Measurements from ENCODE around the gene RBM26.
"Not testable (repeated sequence)": the region's sequence is repeated elsewhere in the genome, so short reads cannot be mapped to it uniquely, and the experiment has no call there.

Gene RBM26

GRCh38 chr13:79289571-79289970, 116.5 kb downstream of the RBM26 start:
- no peak overlapping the region for H3K4me2 ChIP-seq
- no peak overlapping the region for H3K27ac ChIP-seq
- H3K27me3 ChIP-seq = no peaks in the 10 kb centered on the region
- no peaks in the 10 kb centered on the region for H3K4me1 ChIP-seq
- no peak overlapping the region for H3K9ac ChIP-seq
- H4K20me1 ChIP-seq = no peaks in the 10 kb centered on the region
- no peak for TF ChIP-seq Cebpa-rat (IDR thresholded peaks at IDR 0.05)
- H3K9me3 ChIP-seq = no peaks in the 10 kb centered on the region
- H3K36me3 ChIP-seq = no peaks in the 10 kb centered on the region
- H3K4me3 ChIP-seq = no peak overlapping the region

- Histone ChIP-seq H3K4me1 (no peaks in the 10 kb centered on the region), H3K9ac (no peak overlapping the region), H3K4me3 (no peak overlapping the region), H4K20me1 (no peaks in the 10 kb centered on the region), H3K27me3 (no peaks in the 10 kb centered on the region), H3K4me2 (no peak overlapping the region), H3K36me3 (no peaks in the 10 kb centered on the region), H3K9me3 (no peaks in the 10 kb centered on the region), H3K27ac (no peak overlapping the region)
- TF ChIP-seq Cebpa-rat (IDR thresholded peaks at IDR 0.05) = no peak
These were observed 117.9 kb downstream of the RBM26 start for GRCh38 chr13:79287939-79288795.

- no peak overlapping the region for H3K4me2 ChIP-seq
- no peaks in the 10 kb centered on the region for H3K4me1 ChIP-seq
- no peak for TF ChIP-seq Cebpa-rat (IDR thresholded peaks at IDR 0.05)
- no peaks in the 10 kb centered on the region for H3K9me3 ChIP-seq
- H3K4me3 ChIP-seq = no peak overlapping the region
- no peak overlapping the region for H3K27ac ChIP-seq
- no peak overlapping the region for H3K9ac ChIP-seq
- H3K36me3 ChIP-seq = no peaks in the 10 kb centered on the region
- H4K20me1 ChIP-seq = no peaks in the 10 kb centered on the region
- H3K27me3 ChIP-seq = no peaks in the 10 kb centered on the region
These were observed 120.9 kb downstream of the RBM26 start for GRCh38 chr13:79285159-79285558.

GRCh38 chr13:79283742-79284141, 122.3 kb downstream of the RBM26 start:
- H3K4me1 ChIP-seq = no peaks in the 10 kb centered on the region

GRCh38 chr13:79282976-79283375, 123.1 kb downstream of the RBM26 start:
- Histone ChIP-seq H3K27ac (no peak overlapping the region), H3K36me3 (no peaks in the 10 kb centered on the region), H3K4me2 (no peak overlapping the region), H3K4me3 (no peak overlapping the region), H3K4me1 (no peaks in the 10 kb centered on the region), H4K20me1 (no peaks in the 10 kb centered on the region), H3K9ac (no peak overlapping the region), H3K9me3 (no peaks in the 10 kb centered on the region), H3K27me3 (no peaks in the 10 kb centered on the region)
- no peak for TF ChIP-seq Cebpa-rat (IDR thresholded peaks at IDR 0.05)

More at GRCh38 chr13:79283742-79284141, 122.3 kb downstream of the RBM26 start:
- Histone ChIP-seq H3K4me2 (no peak overlapping the region), H4K20me1 (no peaks in the 10 kb centered on the region), H3K4me3 (no peak overlapping the region), H3K27ac (no peak overlapping the region), H3K36me3 (no peaks in the 10 kb centered on the region), H3K27me3 (no peaks in the 10 kb centered on the region), H3K9me3 (no peaks in the 10 kb centered on the region), H3K9ac (no peak overlapping the region)
- TF ChIP-seq Cebpa-rat (IDR thresholded peaks at IDR 0.05) = no peak

- H3K4me2 ChIP-seq = no peak overlapping the region
- no peak for TF ChIP-seq Cebpa-rat (IDR thresholded peaks at IDR 0.05)
These were observed 123.5 kb downstream of the RBM26 start for GRCh38 chr13:79282508-79282907.

GRCh38 chr13:79281339-79281747, 124.7 kb downstream of the RBM26 start:
- Histone ChIP-seq H3K4me3 (no peak overlapping the region), H3K9me3 (no peaks in the 10 kb centered on the region), H4K20me1 (no peaks in the 10 kb centered on the region), H3K27ac (no peak overlapping the region), H3K27me3 (no peaks in the 10 kb centered on the region), H3K9ac (no peak overlapping the region), H3K4me2 (no peak overlapping the region), H3K36me3 (no peaks in the 10 kb centered on the region), H3K4me1 (no peaks in the 10 kb centered on the region)
- no peak for TF ChIP-seq Cebpa-rat (IDR thresholded peaks at IDR 0.05)

More at GRCh38 chr13:79282508-79282907, 123.5 kb downstream of the RBM26 start:
- H3K27ac ChIP-seq = no peak overlapping the region
- no peaks in the 10 kb centered on the region for H3K27me3 ChIP-seq
- H3K9me3 ChIP-seq = no peaks in the 10 kb centered on the region
- H3K4me3 ChIP-seq = no peak overlapping the region
- H3K4me1 ChIP-seq = no peaks in the 10 kb centered on the region
- H3K9ac ChIP-seq = no peak overlapping the region
- H3K36me3 ChIP-seq = no peaks in the 10 kb centered on the region
- no peaks in the 10 kb centered on the region for H4K20me1 ChIP-seq

- H4K20me1 ChIP-seq, H3K9ac ChIP-seq, H3K36me3 ChIP-seq, H3K4me3 ChIP-seq, H3K27me3 ChIP-seq, H3K27ac ChIP-seq, H3K9me3 ChIP-seq, H3K4me1 ChIP-seq, H3K4me2 ChIP-seq: not testable (repeated sequence)
These were observed 126.3 kb downstream of the RBM26 start for GRCh38 chr13:79279735-79280134.

GRCh38 chr13:79273045-79273444, 133.0 kb downstream of the RBM26 start:
- Histone ChIP-seq H3K27me3 (no peaks in the 10 kb centered on the region), H3K9ac (no peak overlapping the region), H3K27ac (no peak overlapping the region), H3K4me1 (no peaks in the 10 kb centered on the region), H4K20me1 (no peaks in the 10 kb centered on the region), H3K4me2 (no peak overlapping the region), H3K4me3 (no peak overlapping the region), H3K36me3 (no peaks in the 10 kb centered on the region), H3K9me3 (no peaks in the 10 kb centered on the region)
- TF ChIP-seq Cebpa-rat (IDR thresholded peaks at IDR 0.05) = no peak

- Histone ChIP-seq H3K27ac (no peak overlapping the region), H3K4me2 (no peak overlapping the region), H3K4me3 (no peak overlapping the region), H3K27me3 (no peaks in the 10 kb centered on the region), H3K36me3 (no peaks in the 10 kb centered on the region), H3K9ac (no peak overlapping the region), H3K4me1 (no peaks in the 10 kb centered on the region), H4K20me1 (no peaks in the 10 kb centered on the region), H3K9me3 (no peaks in the 10 kb centered on the region)
- TF ChIP-seq Cebpa-rat (IDR thresholded peaks at IDR 0.05) = no peak
These were observed 134.4 kb downstream of the RBM26 start for GRCh38 chr13:79271616-79272015.

Data from BLaER1 (cell line).